Measurements from ENCODE around the gene A2M.

A2M gene

GRCh38 chr12:9027161-9028059, 88.3 kb downstream of the A2M start:
- Histone ChIP-seq H3K27me3 (ENCODE audit: insufficient read depth, low read length) (no peaks in the 10 kb centered on the region), H3K4me1 (ENCODE audit: insufficient read depth, low read length) (peaks cover 3% of the 10 kb centered on the region), H3K36me3 (ENCODE audit: insufficient read depth, low read length) (no peaks in the 10 kb centered on the region), H3K9me3 (ENCODE audit: low read length) (no peaks in the 10 kb centered on the region), H3K4me3 (ENCODE audit: low read length) (no peak overlapping the region), H2AFZ (ENCODE audit: low read depth, low read length) (no peak overlapping the region)

GRCh38 chr12:9024512-9024911, 91.2 kb downstream of the A2M start:
- no peaks in the 10 kb centered on the region for H3K4me1 ChIP-seq (ENCODE audit: insufficient read depth, low read length)
- no peak overlapping the region for H3K4me3 ChIP-seq (ENCODE audit: low read length)
- H2AFZ ChIP-seq (ENCODE audit: low read depth, low read length), result no peak overlapping the region
- no peaks in the 10 kb centered on the region for H3K27me3 ChIP-seq (ENCODE audit: insufficient read depth, low read length)
- no peaks in the 10 kb centered on the region for H3K9me3 ChIP-seq (ENCODE audit: low read length)
- no peaks in the 10 kb centered on the region for H3K36me3 ChIP-seq (ENCODE audit: insufficient read depth, low read length)

GRCh38 chr12:9022592-9022991, 93.1 kb downstream of the A2M start:
- no peaks in the 10 kb centered on the region for H3K4me1 ChIP-seq (ENCODE audit: insufficient read depth, low read length)
- no peaks in the 10 kb centered on the region for H3K36me3 ChIP-seq (ENCODE audit: insufficient read depth, low read length)
- H2AFZ ChIP-seq (ENCODE audit: low read depth, low read length), result no peak overlapping the region
- H3K9me3 ChIP-seq (ENCODE audit: low read length), result peaks cover under 1% of the 10 kb centered on the region
- H3K4me3 ChIP-seq (ENCODE audit: low read length), result no peak overlapping the region
- H3K27me3 ChIP-seq (ENCODE audit: insufficient read depth, low read length), result no peaks in the 10 kb centered on the region
